ENCODE measurements around the gene PRPH. TPM values are rescaled to one million over a fixed set of nuclear protein-coding genes. Genes with fewer than 3 reads are reported as not detected.
"Not testable (repeated sequence)": the region's sequence is repeated elsewhere in the genome, so short reads cannot be mapped to it uniquely, and the experiment has no call there.

PRPH gene
- total RNA-seq, 2 experiments from 2014 or later = not detected

GRCh38 chr12:49277466-49277865, 17.5 kb upstream of the PRPH start:
- Mint-ChIP-seq H3K36me3 (ENCODE audit: low read depth) (peaks cover 14% of the 10 kb centered on the region), H3K4me1 (no peaks in the 10 kb centered on the region), H3K27me3 (peaks cover 2% of the 10 kb centered on the region), H3K27ac (no peak overlapping the region), H3K4me3 (no peak overlapping the region), H3K9me3 (ENCODE audit: low read depth) (no peaks in the 10 kb centered on the region)
- ATAC-seq = no peak
- CTCF ChIA-PET = interaction anchor here (0.6 to 1.1 kb wide), 4 partner anchors 11 to 70 kb away, joined by 3 read pairs; partner anchors contain the start of gene PRPH
- DNase-seq = no peak
- intact Hi-C loops (cut with DNase I, micrococcal nuclease) = no loop called here
- POLR2A ChIA-PET = interaction anchor here (0.6 to 1.4 kb wide), 2 partner anchors 13 to 17 kb away, joined by 4 to 5 read pairs; partner anchors contain the start of gene PRPH

GRCh38 chr12:49279706-49280159, 15.2 kb upstream of the PRPH start:
- POLR2A ChIA-PET = no interaction called here
- H3K9me3 Mint-ChIP-seq (ENCODE audit: low read depth) = no peaks in the 10 kb centered on the region
- no peak for ATAC-seq

GRCh38 chr12:49280545-49280944, 14.4 kb upstream of the PRPH start:
- H3K4me1 Mint-ChIP-seq; H3K27ac Mint-ChIP-seq; intact Hi-C loops (cut with DNase I, micrococcal nuclease); H3K4me3 Mint-ChIP-seq; H3K9me3 Mint-ChIP-seq (ENCODE audit: low read depth); ATAC-seq; POLR2A ChIA-PET; H3K36me3 Mint-ChIP-seq (ENCODE audit: low read depth); H3K27me3 Mint-ChIP-seq; DNase-seq: not testable (repeated sequence)
- CTCF ChIA-PET = interaction anchor here (1.1 to 2.2 kb wide), 2 partner anchors 28 to 62 kb away, joined by 3 to 6 read pairs; no protein-coding TSS in a partner anchor

More at GRCh38 chr12:49279706-49280159, 15.2 kb upstream of the PRPH start:
- peaks cover 5% of the 10 kb centered on the region for H3K27me3 Mint-ChIP-seq
- DNase-seq = no peak
- H3K27ac Mint-ChIP-seq = no peak overlapping the region
- CTCF ChIA-PET = interaction anchor here (1.1 to 2.2 kb wide), 3 partner anchors 9 to 63 kb away, joined by 3 to 6 read pairs (median 5); no protein-coding TSS in a partner anchor
- intact Hi-C loops (cut with DNase I, micrococcal nuclease) = no loop called here
- H3K36me3 Mint-ChIP-seq (ENCODE audit: low read depth) = peaks cover under 1% of the 10 kb centered on the region
- no peak overlapping the region for H3K4me3 Mint-ChIP-seq
- H3K4me1 Mint-ChIP-seq = no peaks in the 10 kb centered on the region

DNA sequence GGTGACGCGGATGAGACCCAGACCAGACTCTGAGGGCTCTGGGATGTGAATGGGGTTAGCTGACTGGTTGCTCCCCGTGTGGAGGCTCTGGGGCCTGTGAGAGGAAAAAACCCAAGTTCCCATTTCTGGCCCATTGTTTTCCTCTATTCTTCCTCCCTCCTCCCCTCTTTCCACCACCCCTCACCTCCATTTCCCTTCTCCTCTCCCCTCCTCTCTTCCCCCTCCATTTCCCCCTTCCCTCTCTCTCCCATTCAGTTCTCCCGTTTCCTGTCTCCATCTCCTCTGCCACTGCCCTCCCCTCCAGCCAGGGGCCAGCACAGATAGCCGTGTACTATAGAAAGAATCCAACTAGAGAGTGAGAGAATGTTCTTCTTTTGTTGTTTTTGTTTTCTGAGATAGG, 12.6 kb upstream of the PRPH start:
- H3K4me3 Mint-ChIP-seq = no peak overlapping the region
- ATAC-seq (no peak), DNase-seq (no peak)
- ChIA-PET POLR2A (no interaction called here), CTCF (interaction anchor here (1.7 to 1.9 kb wide), 2 partner anchors 60 to 65 kb away, joined by 4 to 5 read pairs; partner anchors contain the start of gene DNAJC22)
- intact Hi-C loops (cut with DNase I, micrococcal nuclease) = no loop called here
- H3K36me3 Mint-ChIP-seq (ENCODE audit: low read depth) = no peaks in the 10 kb centered on the region
- peaks cover 12% of the 10 kb centered on the region for H3K27me3 Mint-ChIP-seq
- H3K27ac Mint-ChIP-seq = no peak overlapping the region
- H3K4me1 Mint-ChIP-seq = no peaks in the 10 kb centered on the region
- no peaks in the 10 kb centered on the region for H3K9me3 Mint-ChIP-seq (ENCODE audit: low read depth)

DNA sequence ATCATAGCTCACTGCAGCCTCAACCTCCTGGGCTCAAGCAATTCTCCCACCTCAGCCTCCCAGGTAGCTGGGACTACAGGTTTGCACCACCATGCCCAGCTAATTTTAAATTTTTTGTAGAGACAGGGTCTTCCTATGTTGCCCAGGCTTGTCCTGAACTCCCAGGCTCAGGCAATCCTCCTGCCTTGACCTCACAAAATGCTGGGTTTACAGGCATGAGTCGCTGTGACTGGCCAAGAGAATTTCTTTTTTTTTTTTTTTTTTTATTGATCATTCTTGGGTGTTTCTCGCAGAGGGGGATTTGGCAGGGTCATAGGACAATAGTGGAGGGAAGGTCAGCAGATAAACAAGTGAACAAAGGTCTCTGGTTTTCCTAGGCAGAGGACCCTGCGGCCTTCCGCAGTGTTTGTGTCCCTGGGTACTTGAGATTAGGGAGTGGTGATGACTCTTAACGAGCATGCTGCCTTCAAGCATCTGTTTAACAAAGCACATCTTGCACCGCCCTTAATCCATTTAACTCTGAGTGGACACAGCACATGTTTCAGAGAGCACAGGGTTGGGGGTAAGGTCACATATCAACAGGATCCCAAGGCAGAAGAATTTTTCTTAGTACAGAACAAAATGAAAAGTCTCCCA, 12.1 kb upstream of the PRPH start:
- POLR2A ChIA-PET = not testable (repeated sequence)

DNA sequence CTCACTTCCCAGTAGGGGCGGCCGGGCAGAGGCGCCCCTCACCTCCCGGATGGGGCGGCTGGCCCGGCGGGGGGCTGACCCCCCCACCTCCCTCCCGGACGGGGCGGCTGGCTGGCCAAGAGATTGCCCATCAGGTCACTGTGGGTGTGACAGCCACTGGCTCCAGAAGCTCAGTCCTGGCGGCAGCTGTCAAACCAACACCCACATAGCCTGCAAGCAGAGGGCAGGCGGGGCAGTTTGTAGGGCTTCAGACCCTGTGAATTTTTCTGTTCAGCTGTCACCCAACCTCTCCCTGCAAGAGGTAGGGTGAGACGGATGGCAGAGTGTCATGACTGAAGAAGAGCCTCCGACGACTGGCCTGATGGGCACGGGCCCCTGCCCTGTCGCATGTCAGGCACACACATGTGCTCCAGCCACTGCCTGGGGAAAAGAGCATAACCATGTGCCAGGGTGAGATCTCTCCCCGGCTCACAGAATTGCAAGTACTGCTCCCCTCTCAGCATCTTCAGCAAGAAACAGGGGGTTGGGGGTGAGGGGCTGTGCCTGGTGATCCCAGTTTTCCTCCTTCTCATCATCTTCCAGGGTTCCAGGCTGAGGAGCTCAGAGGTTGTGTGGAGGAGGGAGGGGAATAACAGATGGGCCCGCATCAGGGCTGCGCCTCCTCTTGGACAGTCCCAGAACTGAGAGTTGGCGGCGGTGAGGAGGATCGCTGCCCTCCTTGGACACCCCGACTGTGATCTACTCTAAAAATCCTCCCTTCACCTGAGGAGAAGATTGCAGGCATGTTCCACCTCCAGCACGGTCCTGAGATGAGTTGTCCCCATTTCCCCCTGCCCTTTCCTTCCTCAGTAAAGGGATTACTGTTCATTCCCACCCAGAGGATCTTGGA, 11.2 kb upstream of the PRPH start:
- no peaks in the 10 kb centered on the region for H3K36me3 Mint-ChIP-seq (ENCODE audit: low read depth)
- peaks cover 20% of the 10 kb centered on the region for H3K27me3 Mint-ChIP-seq
- H3K4me3 Mint-ChIP-seq = no peak overlapping the region
- no peak for DNase-seq
- no peak overlapping the region for H3K27ac Mint-ChIP-seq
- intact Hi-C loops (cut with DNase I, micrococcal nuclease) = no loop called here
- no peaks in the 10 kb centered on the region for H3K9me3 Mint-ChIP-seq (ENCODE audit: low read depth)
- no peaks in the 10 kb centered on the region for H3K4me1 Mint-ChIP-seq
- no peak for ATAC-seq
- ChIA-PET POLR2A (no interaction called here), CTCF (interaction anchor here (0.6 to 2.7 kb wide), 7 partner anchors 11 to 230 kb away, joined by 3 to 12 read pairs (median 4); partner anchors contain the start of gene PRPH)

More for the DNA sequence above, 12.1 kb upstream of the PRPH start:
- peaks cover 16% of the 10 kb centered on the region for H3K27me3 Mint-ChIP-seq
- H3K4me1 Mint-ChIP-seq; H3K27ac Mint-ChIP-seq; H3K4me3 Mint-ChIP-seq; DNase-seq; intact Hi-C loops (cut with DNase I, micrococcal nuclease); H3K36me3 Mint-ChIP-seq (ENCODE audit: low read depth); ATAC-seq; H3K9me3 Mint-ChIP-seq (ENCODE audit: low read depth): not testable (repeated sequence)
- CTCF ChIA-PET = interaction anchor here (0.6 to 1.9 kb wide), 3 partner anchors 60 to 194 kb away, joined by 4 to 5 read pairs (median 4); partner anchors contain the start of gene DNAJC22

- H3K4me1 Mint-ChIP-seq = no peaks in the 10 kb centered on the region
- POLR2A ChIA-PET = no interaction called here
- CTCF ChIA-PET = interaction anchor here (0.6 to 7.4 kb wide), 10 partner anchors 10 to 248 kb away, joined by 3 to 56 read pairs (median 4); partner anchors contain the start of genes PRPH and SPATS2
- H3K9me3 Mint-ChIP-seq (ENCODE audit: low read depth) = no peaks in the 10 kb centered on the region
- intact Hi-C loops (cut with DNase I, micrococcal nuclease) = no loop called here
- no peaks in the 10 kb centered on the region for H3K36me3 Mint-ChIP-seq (ENCODE audit: low read depth)
- ATAC-seq (no peak), DNase-seq (no peak)
- H3K27me3 Mint-ChIP-seq = peaks cover 22% of the 10 kb centered on the region
- no peak overlapping the region for H3K4me3 Mint-ChIP-seq
- no peak overlapping the region for H3K27ac Mint-ChIP-seq
Measured at GRCh38 chr12:49284672-49285071, 10.3 kb upstream of the PRPH start.

GRCh38 chr12:49287876-49288275, 7.1 kb upstream of the PRPH start:
- no peak overlapping the region for H3K4me3 Mint-ChIP-seq
- no peaks in the 10 kb centered on the region for H3K9me3 Mint-ChIP-seq (ENCODE audit: low read depth)
- ATAC-seq (no peak), DNase-seq (no peak)
- intact Hi-C loops (cut with DNase I, micrococcal nuclease) = loop anchor here (1.0 to 2.0 kb wide), 6 partner anchors 8 to 227 kb away; partner anchors contain the start of gene C1QL4 (in 1 of the 2)
- ChIA-PET CTCF (interaction anchor here (0.6 to 11.4 kb wide), 13 partner anchors 8 to 263 kb away, joined by 3 to 168 read pairs (median 7); partner anchors contain the start of genes C1QL4, DNAJC22 and PRPH), POLR2A (no interaction called here)
- peaks cover 22% of the 10 kb centered on the region for H3K27me3 Mint-ChIP-seq
- no peak overlapping the region for H3K27ac Mint-ChIP-seq
- H3K36me3 Mint-ChIP-seq (ENCODE audit: low read depth) = no peaks in the 10 kb centered on the region
- no peaks in the 10 kb centered on the region for H3K4me1 Mint-ChIP-seq

- H3K4me3 Mint-ChIP-seq = no peak overlapping the region
- H3K36me3 Mint-ChIP-seq (ENCODE audit: low read depth) = no peaks in the 10 kb centered on the region
- intact Hi-C loops (cut with DNase I, micrococcal nuclease) = loop anchor here (1.0 to 2.0 kb wide), 6 partner anchors 8 to 226 kb away; partner anchors contain the start of gene C1QL4 (in 1 of the 2)
- DNase-seq (peak; percentile 81), ATAC-seq (peak; percentile 80)
- no peaks in the 10 kb centered on the region for H3K9me3 Mint-ChIP-seq (ENCODE audit: low read depth)
- H3K4me1 Mint-ChIP-seq = no peaks in the 10 kb centered on the region
- ChIA-PET POLR2A (interaction anchor here (1.7 kb wide), 1 partner anchor 22 kb away, joined by 11 read pairs; no protein-coding TSS in a partner anchor), CTCF (interaction anchor here (0.5 to 11.4 kb wide), 33 partner anchors 9 to 292 kb away, joined by 3 to 168 read pairs (median 4); partner anchors contain the start of genes C1QL4, DNAJC22, SPATS2 and TROAP)
- H3K27ac Mint-ChIP-seq = no peak overlapping the region
- H3K27me3 Mint-ChIP-seq = peaks cover 22% of the 10 kb centered on the region
Measured at GRCh38 chr12:49288412-49288853, 6.5 kb upstream of the PRPH start.

GRCh38 chr12:49288922-49289555, 5.9 kb upstream of the PRPH start:
- CTCF ChIA-PET = interaction anchor here (0.5 to 11.4 kb wide), 38 partner anchors 9 to 402 kb away, joined by 3 to 168 read pairs (median 4); partner anchors contain the start of genes C1QL4, DNAJC22, SPATS2 and TROAP
- Mint-ChIP-seq H3K27ac (no peak overlapping the region), H3K9me3 (ENCODE audit: low read depth) (no peaks in the 10 kb centered on the region), H3K36me3 (ENCODE audit: low read depth) (no peaks in the 10 kb centered on the region), H3K4me3 (no peak overlapping the region), H3K27me3 (peaks cover 25% of the 10 kb centered on the region), H3K4me1 (no peaks in the 10 kb centered on the region)
- intact Hi-C loops (cut with DNase I, micrococcal nuclease) = loop anchor here (1.0 to 2.0 kb wide), 6 partner anchors 7 to 226 kb away; partner anchors contain the start of gene C1QL4 (in 1 of the 2)
- DNase-seq (no peak), ATAC-seq (no peak)
- POLR2A ChIA-PET = interaction anchor here (1.7 kb wide), 1 partner anchor 23 kb away, joined by 11 read pairs; no protein-coding TSS in a partner anchor

Measured in activated CD4-positive, alpha-beta T cell treated with anti-CD3 and anti-CD28 coated beads for 36 hours (primary cell).